ENCODE data around the gene HMGCS2. TPM values are rescaled to one million over a fixed set of nuclear protein-coding genes. Genes with fewer than 3 reads are reported as not detected.

HMGCS2 gene
- polyA plus RNA-seq, 2 of the 4 experiments (the other 2 are of a cell fraction): not detected

- Histone ChIP-seq H3K27ac (no peak overlapping the region), H3K9me3 (no peaks in the 10 kb centered on the region), H3K4me3 (no peak overlapping the region), H3K4me1 (no peaks in the 10 kb centered on the region; the same call in 2 of the 3 replicates), H3K4me2 (no peak overlapping the region)
- ChIA-PET CTCF (interaction anchor here (1.0 kb wide), 1 partner anchor 31 kb away, joined by 3 read pairs; no protein-coding TSS in a partner anchor), POLR2A (no interaction called here)
- TF ChIP-seq MAZ (IDR thresholded peaks at IDR 0.05; ENCODE audit: borderline replicate concordance, low read depth, low read length) (no peak), CHD4 (IDR thresholded peaks at IDR 0.05; ENCODE audit: borderline replicate concordance) (0 out of 2 replicates have a peak, but pooled peaks have one; percentile 56)
- ATAC-seq: no peak
- FAIRE-seq: no peak
- WGBS (ENCODE audit: missing lambda C conversion rate): 77% methylated on average over 2 of the region's 2 CpGs
- no peak for DNase-seq (ENCODE audit: low read depth in 1 of 2, low spot score in 1 of 2)
These were observed 3.6 kb upstream of the HMGCS2 start for GRCh38 chr1:119772298-119772697.

- ATAC-seq (no peak), DNase-seq (ENCODE audit: low read depth in 1 of 2, low spot score in 1 of 2) (no peak), FAIRE-seq (no peak)
- H3K4me1 ChIP-seq: peaks cover 3% of the 10 kb centered on the region; the same call in 1 of the 3 replicates
- ChIA-PET POLR2A (no interaction called here), CTCF (interaction anchor here (1.0 kb wide), 1 partner anchor 32 kb away, joined by 3 read pairs; no protein-coding TSS in a partner anchor)
- TF ChIP-seq KDM5A (IDR thresholded peaks at IDR 0.05) (no peak), MAFK (IDR thresholded peaks at IDR 0.05; ENCODE audit: partially characterized antibody) (no peak), ESRRA (IDR thresholded peaks at IDR 0.05; ENCODE audit: borderline replicate concordance, low read length) (no peak), TP53 (CRISPR knock-in tag; IDR thresholded peaks at IDR 0.05) (no peak), HDAC2 (IDR thresholded peaks at IDR 0.05) (no peak), HEYL (CRISPR knock-in tag; IDR thresholded peaks at IDR 0.05) (no peak), ELK1 (IDR thresholded peaks at IDR 0.05; ENCODE audit: low read depth, low read length) (no peak), CBX8 (IDR thresholded peaks at IDR 0.05) (no peak), HOXB13 (CRISPR knock-in tag; IDR thresholded peaks at IDR 0.05; ENCODE audit: low read depth) (no peak), CHD4 (IDR thresholded peaks at IDR 0.05; ENCODE audit: borderline replicate concordance) (no peak), FOSB (CRISPR knock-in tag; IDR thresholded peaks at IDR 0.05) (no peak), RNF2 (IDR thresholded peaks at IDR 0.05; ENCODE audit: borderline replicate concordance, low read depth) (no peak), NR3C1 (IDR thresholded peaks at IDR 0.05) (no peak), RARB (CRISPR knock-in tag; IDR thresholded peaks at IDR 0.05) (no peak)
- WGBS (ENCODE audit: missing lambda C conversion rate): 54% methylated on average over 3 of the region's 3 CpGs
- H3K4me2 ChIP-seq: no peak overlapping the region
- H3K4me3 ChIP-seq: no peak overlapping the region
- no peaks in the 10 kb centered on the region for H3K9me3 ChIP-seq
- H3K27ac ChIP-seq: no peak overlapping the region
These were observed 3.1 kb upstream of the HMGCS2 start for GRCh38 chr1:119771770-119772169.

GRCh38 chr1:119771016-119771415 lies 2.3 kb upstream of the HMGCS2 start:
- no peak overlapping the region for H3K4me2 ChIP-seq
- H3K9me3 ChIP-seq: no peaks in the 10 kb centered on the region
- FAIRE-seq (no peak), ATAC-seq (no peak), DNase-seq (ENCODE audit: low read depth in 1 of 2, low spot score in 1 of 2) (no peak)
- 27% methylated on average over 2 of the region's 2 CpGs for WGBS (ENCODE audit: missing lambda C conversion rate)
- POLR2A ChIA-PET: no interaction called here
- CTCF ChIA-PET: interaction anchor here (1.3 kb wide), 1 partner anchor 159 kb away, joined by 3 read pairs; no protein-coding TSS in a partner anchor
- H3K27ac ChIP-seq: no peak overlapping the region
- no peak overlapping the region for H3K4me3 ChIP-seq
- H3K4me1 ChIP-seq: peaks cover 7% of the 10 kb centered on the region; the same call in 1 of the 3 replicates
- TF ChIP-seq HDAC2 (IDR thresholded peaks at IDR 0.05) (no peak), REST (IDR thresholded peaks at IDR 0.05) (no peak), SMC3 (IDR thresholded peaks at IDR 0.05) (no peak), PHF8 (IDR thresholded peaks at IDR 0.05; ENCODE audit: borderline replicate concordance, low read depth) (no peak), HOXB5 (CRISPR knock-in tag; IDR thresholded peaks at IDR 0.05) (no peak), ZNF302 (CRISPR knock-in tag; IDR thresholded peaks at IDR 0.05) (no peak), CHD4 (IDR thresholded peaks at IDR 0.05; ENCODE audit: borderline replicate concordance) (no peak)

Measured in A549 (cell line).